HG02588 (cell line): ENCODE data around the gene WDR33.
"Not testable (repeated sequence)": the region's sequence is repeated elsewhere in the genome, so short reads cannot be mapped to it uniquely, and the experiment has no call there.

Experiments
- ATAC-seq: cut with Tn5 transposase; IDR thresholded peaks from one replicate; pipeline ENCODE4 v1.9.1; 2021; ENCODE audit warnings: mild to moderate bottlenecking, moderate library complexity; ENCODE audit not compliant: unreplicated experiment

WDR33 gene

GRCh38 chr2:127810619-127811396 is at the start of gene WDR33:
Gene WDR33 (minus strand): TSS chr2:127811171. CDS start chr2:127770981, 40,190 bp downstream.
- peak; percentile 98 for ATAC-seq

- no peak for ATAC-seq
These were observed 49.2 kb upstream of the WDR33 start for GRCh38 chr2:127860130-127860529.

DNA sequence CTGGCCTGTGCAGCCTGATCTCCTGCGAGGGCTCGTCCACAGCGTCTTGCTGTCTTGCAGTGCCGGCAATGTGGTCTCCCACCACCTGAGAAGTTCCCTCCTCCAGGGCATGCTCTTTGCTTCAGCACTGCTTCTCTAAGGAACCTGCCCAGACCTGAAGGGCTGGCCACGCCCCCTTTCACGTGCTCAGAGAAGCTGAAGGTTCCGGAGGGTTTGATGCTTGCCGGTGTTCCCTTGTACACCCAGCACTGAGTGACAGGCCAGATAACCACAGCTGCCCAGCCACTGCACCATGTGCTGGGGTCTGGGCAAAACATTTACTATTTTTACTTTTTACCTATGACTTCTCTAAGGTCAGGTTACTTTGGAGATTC is 48.7 kb upstream of the WDR33 start:
- no peak for ATAC-seq

DNA sequence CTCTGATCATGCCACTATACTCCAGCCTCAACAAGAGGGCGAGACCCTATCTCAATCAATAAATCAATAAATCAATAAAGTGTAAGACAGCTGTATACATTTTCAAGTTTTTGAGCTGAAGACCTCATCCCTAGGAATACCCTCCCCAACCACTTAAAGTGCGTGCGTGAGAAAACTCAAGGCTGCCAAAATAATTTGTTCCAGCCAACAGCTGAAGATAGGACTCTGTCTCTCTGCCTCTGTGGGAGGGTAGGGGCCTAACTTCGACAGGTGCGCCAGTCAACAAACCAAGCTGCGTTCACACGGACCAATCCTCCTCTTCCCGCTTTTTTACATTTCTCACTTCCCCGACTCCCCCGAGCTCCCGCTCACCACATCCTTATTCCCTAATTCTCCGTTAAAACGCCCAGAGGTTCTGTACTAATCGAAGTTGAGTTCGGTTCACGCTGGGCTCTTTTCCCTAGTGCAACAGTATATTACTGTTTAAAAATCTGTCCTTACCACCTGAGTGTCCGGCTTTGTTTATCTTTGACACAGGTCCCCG is 46.4 kb upstream of the WDR33 start:
- ATAC-seq: no peak

DNA sequence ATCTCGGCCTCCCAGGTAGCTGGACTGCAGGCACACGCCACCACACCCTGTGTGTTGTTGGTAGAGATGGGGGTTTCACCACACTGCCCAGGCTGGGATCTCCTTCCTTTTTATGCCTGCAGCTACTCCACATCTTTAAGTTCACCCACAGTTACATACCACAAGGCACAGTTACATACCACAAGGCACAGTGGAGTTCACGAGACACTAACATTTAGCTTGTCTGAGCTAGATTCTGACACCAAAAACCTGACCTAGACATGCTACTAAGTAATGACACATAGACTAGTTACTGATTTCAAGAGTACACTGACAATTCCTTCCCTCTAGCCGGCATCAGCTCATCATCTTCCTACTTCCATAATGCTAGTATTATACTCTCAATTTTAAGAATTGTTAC is 42.7 kb upstream of the WDR33 start:
- no peak for ATAC-seq

DNA sequence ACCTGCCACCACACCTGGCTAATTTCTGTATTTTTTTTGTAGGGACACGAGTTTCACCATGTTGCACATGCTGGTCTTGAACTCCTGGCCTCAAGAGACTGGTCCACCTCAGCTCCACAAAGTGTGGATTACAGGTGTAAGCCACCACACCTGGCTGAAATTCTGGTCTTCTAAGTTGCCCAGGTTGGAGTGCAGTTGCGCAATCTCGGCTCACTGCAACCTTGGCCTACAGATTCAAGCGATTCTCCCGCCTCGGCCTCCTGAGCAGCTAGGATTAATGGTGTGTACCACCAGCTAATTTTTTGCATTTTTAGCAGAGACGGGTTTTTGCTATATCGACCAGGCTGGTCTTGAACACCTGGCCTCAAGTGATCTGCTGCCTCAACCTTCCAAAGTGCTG is 41.4 kb upstream of the WDR33 start:
- ATAC-seq: no peak

- ATAC-seq: no peak
These were observed 37.0 kb upstream of the WDR33 start for GRCh38 chr2:127847931-127848330.

DNA sequence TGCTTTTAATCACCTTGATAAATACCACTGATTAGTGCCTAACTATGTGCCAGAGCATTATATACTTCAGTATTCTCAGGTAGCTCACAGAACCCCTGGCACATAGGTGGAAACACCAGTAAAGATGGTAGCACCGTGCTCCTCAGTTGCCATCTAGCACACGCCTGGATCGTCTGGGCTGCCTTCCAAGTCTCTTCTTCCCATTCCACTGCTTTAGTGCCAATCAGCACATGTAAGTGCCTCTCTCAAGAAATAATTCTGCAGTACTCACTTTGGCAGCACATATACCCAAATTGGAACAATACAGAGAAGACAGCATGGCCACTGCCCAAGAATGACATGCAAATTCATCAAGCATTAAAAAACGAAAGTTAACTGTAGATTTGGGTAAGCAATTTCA is 34.0 kb upstream of the WDR33 start:
- ATAC-seq: no peak

DNA sequence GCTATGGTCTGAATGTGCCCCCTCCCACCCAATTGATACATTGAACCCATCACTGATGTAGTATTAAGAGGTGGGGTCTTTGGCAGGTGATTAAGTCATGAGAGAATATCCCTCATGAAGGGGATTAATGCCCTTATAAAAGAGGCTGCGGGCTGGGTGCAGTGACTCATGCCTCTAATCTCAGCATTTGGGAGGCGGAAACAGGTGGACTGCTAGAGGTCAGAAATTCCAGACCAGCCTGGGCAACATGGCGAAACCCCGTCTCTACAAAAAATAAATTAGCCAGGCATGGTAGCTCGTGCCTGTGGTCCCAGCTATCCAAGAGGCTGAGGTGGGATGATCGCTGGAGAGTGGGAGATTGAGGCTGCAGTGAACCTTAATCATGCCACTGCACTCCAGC is 32.7 kb upstream of the WDR33 start:
- ATAC-seq: no peak

- no peak for ATAC-seq
These were observed 30.7 kb upstream of the WDR33 start for GRCh38 chr2:127841466-127842178.

GRCh38 chr2:127840893-127841292 is 29.9 kb upstream of the WDR33 start:
- ATAC-seq: no peak

GRCh38 chr2:127834951-127835350 is 24.0 kb upstream of the WDR33 start:
- no peak for ATAC-seq

GRCh38 chr2:127829845-127830246 is 18.9 kb upstream of the WDR33 start:
- peak; percentile 98 for ATAC-seq

DNA sequence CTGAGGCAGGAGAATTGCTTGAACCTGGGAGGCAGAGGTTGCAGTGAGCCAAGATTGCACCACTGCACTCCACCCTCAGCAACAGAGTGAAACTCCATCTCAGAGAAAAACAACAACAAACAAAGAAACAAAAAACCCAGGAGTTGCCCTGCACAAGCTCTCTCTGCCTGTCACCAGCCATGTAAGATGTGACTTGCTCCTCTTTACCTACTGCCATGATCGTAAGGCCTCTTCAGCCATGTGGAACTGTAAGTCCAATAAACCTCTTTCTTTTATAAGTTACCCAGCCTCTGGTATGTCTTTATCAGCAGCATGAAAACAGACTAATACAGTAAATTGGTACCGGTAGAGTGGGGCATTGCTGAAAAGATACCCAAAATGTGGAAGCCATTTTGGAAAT is 15.7 kb upstream of the WDR33 start:
- not testable (repeated sequence) for ATAC-seq

- ATAC-seq: no peak
These were observed 15.1 kb upstream of the WDR33 start for GRCh38 chr2:127826047-127826446.

DNA sequence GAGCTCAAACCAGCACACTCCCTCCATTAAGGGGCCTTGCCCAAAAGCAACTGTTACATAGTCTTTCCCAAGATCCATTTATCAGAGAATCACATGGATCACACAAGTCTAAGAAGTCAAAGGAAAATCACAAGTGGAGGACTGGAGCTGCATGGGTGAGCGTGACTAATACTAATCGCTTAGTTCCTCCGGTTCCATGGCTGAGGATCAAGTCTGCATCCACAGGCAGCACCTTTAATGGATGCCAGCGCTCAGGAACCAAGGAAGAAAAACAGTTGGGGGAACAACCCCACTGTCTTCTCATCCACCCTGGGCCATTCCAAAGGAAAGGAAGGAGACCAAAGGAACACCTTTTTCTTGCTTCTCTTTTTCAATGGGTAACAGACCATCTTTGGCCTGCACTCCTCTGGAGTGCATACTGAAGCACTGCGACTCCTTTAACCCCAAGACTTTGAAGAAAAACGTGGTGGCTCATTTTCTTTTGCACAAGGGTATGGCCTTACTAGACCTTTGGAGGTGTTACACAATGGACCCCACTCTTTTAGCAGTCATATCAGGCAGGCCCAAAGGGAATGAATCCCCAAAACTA is 9.2 kb upstream of the WDR33 start:
- ATAC-seq: no peak

DNA sequence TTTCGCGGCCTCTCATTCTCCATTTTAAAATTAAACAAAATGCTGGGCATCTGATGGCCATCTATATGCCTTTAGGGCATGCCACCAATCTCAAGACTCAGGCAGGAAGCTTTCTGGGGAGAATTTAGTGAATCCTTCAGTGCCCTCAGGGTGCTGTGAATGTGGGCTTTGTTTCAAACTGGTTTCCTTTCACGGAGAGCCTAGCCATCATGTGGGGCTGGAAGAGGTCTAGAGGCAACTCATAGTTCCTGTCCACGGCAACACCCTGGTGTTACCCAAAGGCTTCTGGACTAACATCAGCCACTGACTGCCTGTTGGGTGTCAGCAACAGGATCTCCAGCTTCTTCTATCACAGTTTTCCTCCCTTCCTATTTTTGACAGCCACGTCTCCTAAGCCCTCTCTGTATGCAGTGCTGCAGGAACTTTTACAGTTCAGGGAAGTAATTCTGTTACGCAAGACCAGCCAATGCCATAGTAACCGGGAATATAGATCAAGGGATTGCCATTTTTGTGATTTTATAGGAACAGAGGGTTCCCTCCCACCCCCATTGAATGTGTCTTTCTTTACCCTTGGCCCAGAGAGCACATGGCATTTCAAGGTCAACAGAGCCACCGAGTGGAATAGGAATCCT is 7.9 kb upstream of the WDR33 start:
- ATAC-seq: no peak

- ATAC-seq: no peak
These were observed 7.3 kb upstream of the WDR33 start for GRCh38 chr2:127818241-127818640.

- no peak for ATAC-seq
These were observed 3.7 kb upstream of the WDR33 start for GRCh38 chr2:127814677-127815076.

- ATAC-seq: not testable (repeated sequence)
These were observed 1.5 kb upstream of the WDR33 start for GRCh38 chr2:127812441-127812840.
